Measurements from ENCODE around the gene LMBR1.
"Not testable (repeated sequence)": the region's sequence is repeated elsewhere in the genome, so short reads cannot be mapped to it uniquely, and the experiment has no call there.

The LMBR1 gene

GRCh38 chr7:156656598-156656997 lies 236.4 kb downstream of the LMBR1 start:
- no peak for DNase-seq (ENCODE audit: low read depth in 2 of 2)

- no peak for DNase-seq (ENCODE audit: low read depth in 2 of 2)
Observed at GRCh38 chr7:156655983-156656382, 237.0 kb downstream of the LMBR1 start.

DNA sequence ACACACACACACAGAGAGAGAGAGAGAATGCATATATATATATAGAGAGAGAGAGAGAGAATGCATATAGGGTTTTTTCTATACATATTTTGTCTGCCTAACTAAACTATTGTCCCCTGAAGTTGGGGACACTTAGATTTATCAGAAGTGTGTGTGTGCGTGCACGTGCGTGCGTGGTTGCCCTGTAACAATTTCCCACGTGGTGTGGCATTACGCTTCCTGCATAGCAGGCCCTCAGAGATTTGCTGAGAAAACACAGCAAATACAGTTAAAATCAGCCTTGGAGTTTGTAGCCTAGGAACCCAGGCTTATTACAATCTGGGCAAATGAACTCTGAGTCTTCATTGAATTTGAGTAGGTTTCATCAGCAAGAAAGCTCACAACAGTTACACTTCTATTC lies 237.7 kb downstream of the LMBR1 start:
- DNase-seq (ENCODE audit: low read depth in 2 of 2), result no peak

- no peak for DNase-seq (ENCODE audit: low read depth in 2 of 2)
Observed at GRCh38 chr7:156654511-156655234, 238.3 kb downstream of the LMBR1 start.

- no peak for DNase-seq (ENCODE audit: low read depth in 2 of 2)
Observed at GRCh38 chr7:156652886-156653568, 240.0 kb downstream of the LMBR1 start.

DNA sequence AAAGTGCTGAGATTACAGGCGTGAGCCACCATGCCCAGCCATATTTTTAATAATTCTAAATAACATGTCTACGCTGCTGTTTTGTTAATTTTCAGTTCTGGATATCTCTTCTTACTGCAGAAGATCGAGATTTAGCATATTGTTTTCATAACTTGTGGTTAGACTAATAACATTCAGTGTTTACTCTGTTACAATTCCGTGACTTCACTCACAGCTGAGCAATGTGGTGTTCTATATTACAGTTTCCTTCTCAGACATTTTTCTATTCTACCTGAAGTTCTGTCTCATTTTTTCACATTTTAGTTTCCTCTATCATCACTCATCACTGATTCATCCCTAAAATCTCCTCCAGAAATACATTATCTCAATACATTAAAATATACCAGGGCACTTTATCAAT lies 241.5 kb downstream of the LMBR1 start:
- DNase-seq (ENCODE audit: low read depth in 2 of 2), result no peak

- no peak for DNase-seq (ENCODE audit: low read depth in 2 of 2)
Observed at GRCh38 chr7:156650042-156650441, 242.9 kb downstream of the LMBR1 start.

GRCh38 chr7:156647330-156647729 lies 245.7 kb downstream of the LMBR1 start:
- DNase-seq (ENCODE audit: low read depth in 2 of 2), result not testable (repeated sequence)

DNA sequence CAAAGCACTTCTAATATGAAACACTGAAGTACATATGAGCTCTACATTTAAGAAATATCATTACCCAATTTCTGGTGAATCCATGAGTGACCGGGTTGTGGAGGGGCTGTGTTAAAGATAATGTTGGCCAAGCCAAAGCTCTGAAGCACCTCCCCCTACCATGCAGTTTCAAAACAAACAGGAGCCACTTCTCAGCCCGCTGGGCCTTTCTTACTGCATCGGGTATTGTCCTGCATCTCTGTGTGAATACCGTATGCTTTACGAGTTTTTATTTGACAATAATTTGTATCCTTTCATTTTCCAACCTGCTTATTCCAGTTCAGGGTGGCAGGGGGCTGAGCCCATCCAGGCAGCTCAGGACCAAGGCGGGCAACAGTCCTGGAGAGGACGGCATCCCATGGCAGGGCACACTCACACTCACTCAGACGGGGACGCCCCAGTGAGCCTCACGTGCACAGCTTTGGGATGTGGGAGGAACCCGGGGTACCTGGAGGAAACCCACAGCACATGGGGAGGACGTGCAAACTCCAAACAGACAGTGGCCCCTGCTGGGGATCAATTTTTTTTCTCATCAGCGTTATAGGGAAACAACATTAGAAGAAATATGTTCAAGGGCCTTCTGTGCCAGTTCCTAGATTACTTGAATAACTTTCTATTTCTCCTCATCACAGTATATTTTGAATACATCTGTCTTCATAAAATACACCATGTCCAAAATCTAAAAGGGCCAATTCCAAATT lies 250.5 kb downstream of the LMBR1 start:
- DNase-seq (ENCODE audit: low read depth in 2 of 2), result no peak

- DNase-seq (ENCODE audit: low read depth in 2 of 2), result no peak
Observed at GRCh38 chr7:156640949-156641485, 252.0 kb downstream of the LMBR1 start.

DNA sequence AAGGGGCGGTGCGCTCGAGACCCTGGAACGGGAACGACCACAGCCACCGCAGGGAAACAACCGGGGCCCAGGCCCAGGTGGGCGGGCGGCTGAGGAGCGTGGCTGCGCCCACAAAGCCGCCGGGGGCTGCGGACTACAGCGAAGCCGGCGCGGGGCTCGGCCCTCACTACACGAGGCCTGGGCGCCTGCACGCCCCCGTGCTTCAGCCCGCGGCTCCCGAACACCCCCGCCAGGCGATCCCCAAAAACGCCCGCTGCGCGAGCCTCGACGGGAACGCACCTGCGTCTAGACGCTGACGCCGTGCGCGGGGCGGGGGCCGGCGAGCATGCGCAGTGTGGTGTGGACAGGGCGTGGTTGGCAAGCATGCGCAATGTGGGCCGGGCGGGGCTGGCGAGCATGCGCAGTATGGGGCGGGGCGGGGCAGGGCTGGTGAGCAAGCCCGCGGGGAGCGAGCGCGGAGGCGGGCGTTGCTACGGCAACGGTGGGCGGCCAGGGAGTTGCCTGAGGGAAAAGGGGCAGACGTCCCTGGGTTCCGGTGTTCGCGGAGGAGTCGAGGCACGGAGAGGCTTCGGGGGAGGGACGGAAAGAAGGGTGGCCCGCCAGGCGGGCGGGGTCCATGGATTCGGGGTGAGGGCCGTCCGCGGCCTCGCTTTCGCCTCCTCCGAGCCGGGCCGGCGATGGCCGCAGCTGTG lies 252.6 kb downstream of the LMBR1 start, which contains the start of gene RNF32:
TSS of gene RNF32 (plus strand) at position 518 of the 692 bp plus-strand sequence. CDS start 3,104 bp downstream, outside the sequence.
- peak; percentile 78 to 81 for DNase-seq (ENCODE audit: low read depth in 2 of 2)

DNA sequence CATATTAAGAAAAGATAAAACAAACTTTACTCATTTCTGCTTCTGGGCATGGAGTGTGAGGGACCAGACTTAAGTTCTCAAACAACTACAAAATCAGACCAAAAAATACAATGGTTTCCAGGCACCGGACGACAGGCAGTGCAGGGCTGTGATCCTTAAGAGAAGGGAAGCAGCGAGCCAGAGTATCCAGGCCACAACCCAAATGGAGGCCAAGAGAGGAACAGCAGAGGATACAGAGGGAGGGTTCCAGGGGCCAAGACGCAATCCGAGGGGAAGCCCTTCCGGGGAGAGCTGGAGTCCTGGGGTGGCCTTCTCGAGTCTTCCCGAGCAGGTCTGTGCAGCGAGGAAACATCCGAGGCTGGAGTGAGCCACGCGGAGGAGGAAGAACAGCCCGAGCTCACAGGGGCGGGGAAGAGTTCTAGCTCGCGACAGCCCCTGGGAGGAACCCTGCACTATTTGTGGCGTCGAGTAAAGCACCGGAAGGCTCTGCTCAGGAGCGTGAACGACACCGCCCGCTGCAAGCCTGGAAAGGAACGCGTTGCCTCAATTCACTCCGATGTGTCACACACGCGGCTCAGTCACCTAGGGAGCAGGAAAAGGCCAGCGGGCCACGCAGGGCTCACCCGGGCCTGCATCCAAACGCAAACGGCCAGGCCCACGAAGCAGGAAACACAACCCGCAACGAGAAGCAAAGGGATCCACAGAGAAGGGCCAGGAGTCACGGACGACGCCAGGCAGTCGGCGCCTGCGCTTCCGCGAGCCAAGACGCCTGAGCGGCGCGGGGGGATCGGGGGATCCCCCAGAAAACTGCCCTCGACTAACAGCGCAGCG lies 253.3 kb downstream of the LMBR1 start:
- no peak for DNase-seq (ENCODE audit: low read depth in 2 of 2)

DNA sequence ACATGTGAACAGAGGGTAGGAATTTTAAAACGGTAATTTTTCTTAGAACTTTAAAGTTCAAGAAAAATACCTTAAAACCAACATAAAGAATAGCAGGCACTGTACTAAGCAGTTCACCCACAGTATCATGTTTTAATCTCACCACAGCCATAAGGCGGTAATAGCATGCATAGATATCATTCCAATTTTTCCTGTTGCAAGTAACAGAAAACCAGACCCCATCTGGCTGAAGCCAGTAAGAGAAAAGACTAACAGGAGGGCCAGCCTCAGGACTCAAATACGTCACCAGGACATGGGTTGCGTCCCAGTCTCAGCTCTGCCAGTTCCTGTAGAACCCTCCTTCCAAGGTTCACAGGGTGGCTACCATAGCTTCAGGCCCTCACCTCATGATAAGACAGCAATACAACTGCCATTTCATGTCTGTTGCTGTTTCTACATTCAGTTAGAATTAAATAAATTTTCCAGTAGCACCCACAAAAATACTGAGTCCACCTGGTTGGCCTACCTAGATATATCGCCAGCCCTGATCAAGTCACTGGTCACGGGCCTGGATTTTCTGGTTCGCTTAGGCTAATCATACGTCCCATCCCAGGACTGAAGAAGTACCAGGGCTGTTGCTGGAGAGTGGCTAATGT lies 254.4 kb downstream of the LMBR1 start:
- DNase-seq (ENCODE audit: low read depth in 2 of 2), result no peak

DNA sequence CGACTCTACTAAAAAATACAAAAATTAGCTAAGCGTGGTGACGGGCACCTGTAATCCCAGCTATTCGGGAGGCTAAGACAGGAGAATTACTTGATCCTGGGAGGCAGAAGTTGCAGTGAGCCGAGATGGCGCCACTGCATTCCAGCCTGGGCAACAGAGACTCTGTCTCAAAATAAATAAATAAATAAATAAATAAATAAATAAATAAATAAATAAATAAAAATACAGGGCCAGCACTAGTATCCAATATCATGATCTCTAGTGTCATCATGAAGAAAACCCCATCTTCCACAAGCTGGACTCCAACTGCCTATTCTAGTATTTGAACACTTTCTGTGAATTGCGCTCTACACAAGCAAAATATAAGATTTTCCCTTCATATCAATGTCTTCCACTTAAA lies 255.9 kb downstream of the LMBR1 start:
- not testable (repeated sequence) for DNase-seq (ENCODE audit: low read depth in 2 of 2)

DNA sequence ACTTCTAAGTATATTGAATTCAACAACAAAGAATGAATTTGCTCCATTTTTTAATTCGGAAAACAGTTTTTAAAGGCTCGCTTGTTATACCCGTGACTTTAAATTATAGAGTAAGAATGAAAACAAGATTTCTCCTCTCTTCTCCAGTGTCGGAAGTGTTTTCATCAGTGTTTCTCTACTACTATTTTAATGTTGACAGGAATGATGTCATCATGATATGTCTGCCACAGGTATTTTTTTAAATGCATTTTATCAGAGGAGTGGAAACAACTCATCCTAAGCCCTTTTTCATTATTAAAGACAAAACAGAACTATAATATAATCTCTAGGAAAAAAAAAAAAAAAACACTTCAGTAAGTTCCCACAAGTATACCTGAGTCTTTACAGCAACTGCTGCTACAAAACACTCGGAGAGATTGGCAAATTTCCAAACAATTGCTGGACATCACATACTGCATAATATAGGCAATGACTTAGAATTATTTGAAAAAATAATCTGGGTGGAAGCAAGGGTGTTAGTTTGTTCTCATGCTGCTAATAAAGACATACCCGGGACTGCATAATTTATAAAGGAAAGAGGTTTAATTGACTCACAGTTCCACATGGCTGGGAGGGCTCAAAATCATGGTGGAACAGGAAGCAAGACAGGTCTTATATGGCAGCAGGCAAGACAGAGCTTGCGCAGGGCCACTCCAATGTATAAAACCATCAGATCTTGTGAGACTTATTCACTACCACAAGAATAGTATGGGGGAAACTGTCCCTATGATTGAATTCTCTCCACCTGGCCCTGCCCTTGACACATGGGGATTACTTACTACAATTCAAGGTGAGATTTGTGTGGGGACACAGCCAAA lies 257.2 kb downstream of the LMBR1 start:
- DNase-seq (ENCODE audit: low read depth in 2 of 2), result no peak

DNA sequence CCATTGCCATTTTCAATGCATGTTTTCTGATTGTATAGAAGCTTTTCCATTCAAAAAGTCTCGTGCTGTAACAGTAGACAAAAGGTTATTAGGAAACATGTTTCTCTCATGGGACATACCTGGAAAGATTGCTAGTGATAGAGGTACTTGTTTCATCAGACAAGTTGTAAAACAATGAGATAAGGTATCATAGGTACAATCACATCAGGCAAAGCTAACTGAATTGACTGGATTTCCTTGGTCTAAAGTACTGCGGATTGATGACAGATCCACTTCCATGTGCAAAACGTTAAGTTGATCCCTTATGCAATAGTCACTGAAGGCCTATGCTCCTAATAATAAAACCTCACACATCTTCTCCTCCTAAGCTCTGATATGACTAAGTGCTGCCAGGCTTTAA lies 258.9 kb downstream of the LMBR1 start:
- DNase-seq (ENCODE audit: low read depth in 2 of 2), result no peak

DNA sequence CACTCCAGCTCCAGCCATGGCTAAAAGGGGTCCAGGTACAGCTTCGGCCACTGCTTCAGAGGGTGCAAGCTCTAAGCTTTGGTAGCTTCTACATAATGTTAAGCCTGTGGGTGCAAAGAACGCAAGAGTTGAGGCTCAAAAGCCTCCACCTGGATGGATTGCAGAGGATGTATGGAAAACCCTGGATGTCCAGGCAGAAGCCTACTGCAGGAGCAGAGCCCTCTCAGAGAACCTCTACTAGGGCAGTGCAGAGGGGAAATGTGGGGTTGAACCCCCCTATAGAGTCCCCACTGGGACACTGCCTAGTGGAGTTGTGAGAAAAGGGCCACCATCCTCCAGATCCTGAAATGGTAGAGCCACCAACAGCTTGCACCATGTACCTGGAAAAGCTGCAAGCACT lies 263.1 kb downstream of the LMBR1 start:
- no peak for DNase-seq (ENCODE audit: low read depth in 2 of 2)

GRCh38 chr7:156628562-156628961 lies 264.4 kb downstream of the LMBR1 start:
- no peak for DNase-seq (ENCODE audit: low read depth in 2 of 2)

Measured in fibroblast of skin of left biceps (primary cell).